GM19025 (cell line): ENCODE results near the gene TEAD3.

Experiments used
- ATAC-seq: cut with Tn5 transposase; IDR thresholded peaks from one replicate; pipeline ENCODE4 v1.9.1; 2021; ENCODE audit warnings: mild to moderate bottlenecking, low read depth, moderate library complexity; ENCODE audit not compliant: unreplicated experiment

Gene TEAD3

DNA sequence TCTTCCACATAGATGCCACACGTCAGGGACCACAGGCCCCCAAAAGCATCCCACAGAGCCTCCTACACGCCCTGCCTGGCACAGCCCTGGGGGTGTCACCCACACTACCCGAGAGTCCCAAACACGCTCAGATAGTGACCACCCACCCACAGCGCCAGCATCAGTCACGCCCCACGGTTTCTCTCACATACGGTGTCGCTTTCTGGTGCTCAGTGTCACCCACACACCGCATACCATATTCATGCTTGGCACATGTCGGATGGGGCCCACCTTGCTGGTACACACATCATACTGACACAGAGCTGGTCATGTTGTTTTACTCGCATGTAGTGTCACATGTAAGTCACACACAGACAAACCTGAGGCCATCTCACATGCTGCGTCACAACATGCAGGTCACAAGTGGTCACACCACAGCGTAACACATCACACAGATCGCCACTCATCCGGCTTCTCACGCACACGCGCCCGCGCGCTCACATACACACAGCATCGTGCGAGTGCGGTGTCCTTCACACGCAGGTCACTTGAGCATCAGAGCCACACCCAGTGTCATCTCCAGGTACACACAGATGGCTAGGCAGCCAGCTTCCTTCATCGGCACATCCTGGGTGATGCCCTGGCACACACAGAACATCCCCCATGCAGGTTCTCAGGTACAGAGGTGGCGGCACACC, 3.4 kb downstream of the TEAD3 start:
- ATAC-seq: no peak

DNA sequence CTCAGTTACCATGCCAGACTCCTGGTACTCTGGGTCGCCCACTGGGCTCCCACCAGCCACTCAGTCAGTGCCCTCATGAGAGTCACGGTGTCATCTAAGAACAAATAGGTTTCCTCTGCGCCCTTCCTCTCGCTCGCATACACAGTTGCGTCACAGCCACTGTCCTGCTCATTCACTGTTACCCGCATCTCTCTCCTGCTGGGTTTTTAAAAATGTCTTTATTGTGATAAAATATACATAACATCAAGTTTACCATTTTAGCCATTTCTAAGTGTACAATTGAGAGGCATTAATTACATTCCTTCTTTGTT, 4.0 kb downstream of the TEAD3 start:
- no peak for ATAC-seq

DNA sequence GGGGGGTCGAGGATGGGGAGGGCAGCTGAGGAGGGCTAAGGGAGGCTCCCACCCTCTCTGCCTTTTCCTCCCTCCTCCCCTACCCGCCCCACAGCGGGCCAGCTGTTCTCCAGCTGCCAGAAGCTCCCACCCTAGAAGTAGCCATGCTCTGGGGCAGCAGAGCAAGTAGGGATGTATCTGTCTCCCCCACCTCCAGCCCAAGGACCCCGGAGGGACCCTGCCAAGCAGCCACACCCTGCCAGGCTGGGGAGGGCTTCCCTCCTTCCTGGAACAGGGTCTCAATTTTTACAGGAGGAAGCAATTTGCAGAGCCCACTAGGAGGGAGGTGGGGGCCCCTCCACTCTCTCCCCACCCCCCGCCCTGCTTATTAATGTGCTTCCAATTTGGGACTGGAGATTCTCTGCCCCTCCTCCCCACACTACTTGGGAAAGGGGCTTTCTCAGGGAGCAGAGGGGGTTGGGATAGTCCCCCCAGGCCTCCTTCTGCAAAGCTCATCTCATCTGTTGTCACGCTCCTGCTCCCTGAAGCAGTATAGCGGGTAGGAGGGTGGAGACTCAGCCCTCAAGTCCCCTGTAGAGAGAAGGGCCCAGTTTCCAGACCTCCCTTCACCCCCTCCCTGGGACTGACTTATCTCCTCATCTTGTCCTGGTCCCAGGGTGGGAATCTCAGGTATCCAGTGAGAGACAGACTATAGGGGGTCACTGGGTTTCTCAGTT, 4.5 kb downstream of the TEAD3 start:
- no peak for ATAC-seq

DNA sequence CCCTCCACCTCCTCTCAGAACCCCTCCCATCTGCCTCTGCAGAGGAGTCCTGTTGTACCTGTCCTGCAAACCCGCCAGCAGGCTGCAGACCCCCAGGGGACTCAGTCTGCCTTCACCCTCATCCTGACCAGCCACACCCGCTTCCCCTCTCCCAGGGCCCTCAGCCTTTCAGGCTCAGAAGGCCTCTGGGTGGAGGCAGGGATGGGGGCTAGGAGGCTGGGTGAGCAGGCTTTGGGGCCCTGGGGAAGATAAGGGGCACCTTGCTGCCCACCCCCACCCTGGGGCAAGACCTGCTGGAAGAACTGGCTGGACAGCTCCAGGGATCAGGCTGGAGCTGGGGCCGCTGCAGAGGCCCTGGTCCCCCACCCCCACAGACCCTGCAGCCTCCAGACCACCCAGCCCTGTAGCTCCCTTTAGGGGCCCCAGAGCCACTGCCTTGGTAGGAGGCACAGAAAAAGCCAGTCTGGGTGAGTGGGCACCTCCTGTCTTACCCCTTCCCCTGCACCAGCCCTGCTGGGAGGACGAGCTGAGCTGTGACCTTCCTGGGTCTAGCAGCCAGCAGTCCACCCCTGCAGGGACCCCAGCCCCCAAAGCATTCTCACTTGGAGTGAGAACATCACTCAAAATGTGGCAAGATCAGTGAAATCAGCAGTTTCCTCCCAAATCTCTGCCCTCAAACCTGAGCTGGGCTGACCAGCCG, 5.2 kb downstream of the TEAD3 start:
- no peak for ATAC-seq

DNA sequence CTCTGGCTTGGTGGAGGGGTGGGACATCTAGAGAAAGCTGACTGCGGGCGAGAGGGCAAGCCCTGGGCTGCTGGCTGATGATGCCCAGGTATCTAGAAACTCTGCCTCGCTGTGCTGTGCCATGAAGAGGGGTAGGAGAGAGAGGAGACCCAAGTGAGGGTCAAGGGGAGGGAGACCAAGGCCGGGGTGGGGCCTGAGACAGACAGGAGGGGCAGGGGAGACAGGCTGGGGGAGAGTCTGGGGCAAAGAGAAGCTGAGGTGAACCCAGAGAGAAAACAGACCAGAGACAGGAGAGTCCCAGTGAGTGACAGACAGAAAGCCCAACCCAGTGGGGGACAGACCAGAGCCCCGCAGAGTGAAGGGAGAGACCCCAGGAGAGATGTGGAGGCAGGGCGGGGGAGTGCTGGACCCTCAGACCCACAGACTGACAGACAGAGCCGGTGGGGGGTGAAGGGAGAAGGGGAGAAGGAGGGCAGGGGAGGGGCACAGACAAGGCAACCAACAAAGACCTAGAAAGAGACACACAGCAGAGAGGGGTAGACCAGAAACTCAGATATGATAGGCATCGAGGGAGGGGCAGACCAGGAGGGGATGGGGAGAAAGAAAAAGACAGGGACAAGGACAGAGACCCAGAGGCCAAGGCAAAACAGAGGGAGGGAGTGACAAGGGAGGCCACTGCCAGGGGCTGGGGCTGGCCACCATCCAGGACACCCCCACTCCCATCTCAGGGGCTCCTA, 5.9 kb downstream of the TEAD3 start:
- no peak for ATAC-seq

DNA sequence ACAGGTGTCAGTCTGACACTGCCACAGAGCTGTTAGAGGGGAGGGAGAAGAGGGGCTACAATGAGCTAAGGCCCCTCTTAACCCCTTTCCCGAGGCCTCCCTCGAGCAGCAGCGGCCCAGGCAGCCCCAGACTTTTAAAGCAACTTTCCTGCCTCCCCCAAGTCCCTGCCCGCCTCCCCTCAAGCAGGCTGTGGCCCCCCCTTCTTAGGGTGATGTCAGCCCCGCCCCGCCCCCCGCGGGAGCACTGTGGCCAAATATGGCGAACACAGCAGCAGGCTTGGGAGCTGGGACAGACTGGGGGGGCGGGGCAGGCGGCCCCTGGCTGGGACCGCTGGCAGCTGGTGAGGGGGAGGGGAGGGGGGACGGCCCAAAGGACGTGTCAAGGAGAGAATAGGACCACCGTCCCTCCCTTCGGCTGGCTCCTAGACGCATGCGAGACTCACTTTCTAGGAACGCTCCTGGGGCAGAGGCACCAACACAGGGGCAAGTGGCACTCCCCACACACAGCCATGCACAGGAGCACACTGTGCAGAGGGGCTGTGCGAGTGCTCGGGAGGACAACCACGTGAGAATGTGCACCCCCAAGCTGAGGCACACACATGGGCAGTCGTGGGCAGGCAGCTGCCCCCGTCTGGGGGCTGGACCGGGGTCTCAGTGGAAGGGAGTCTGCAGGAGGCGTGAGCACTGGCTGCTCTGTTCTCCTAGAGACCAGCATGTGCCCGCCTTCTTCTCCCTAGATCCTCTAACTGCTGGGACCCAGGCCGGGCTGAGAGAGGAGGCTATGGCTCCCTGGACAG, 6.7 kb downstream of the TEAD3 start:
- ATAC-seq: no peak

DNA sequence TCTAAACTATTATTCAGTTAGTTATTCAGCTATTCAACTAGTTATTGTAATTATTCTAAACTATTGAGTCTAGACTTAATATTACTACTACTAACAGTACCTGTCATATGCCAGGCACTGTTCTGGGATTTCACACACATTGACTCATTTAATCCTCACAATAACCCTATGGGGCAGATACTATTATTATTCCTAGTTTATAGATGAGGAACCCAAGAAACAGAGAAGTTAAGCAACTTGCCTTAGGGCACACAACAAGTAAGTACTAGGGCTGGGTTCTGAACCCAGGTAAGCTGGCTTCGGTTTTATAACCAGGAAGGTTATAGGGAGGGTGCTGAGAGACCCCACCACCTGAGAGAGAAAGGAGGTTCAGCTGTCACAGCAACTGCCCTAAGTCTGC, 7.8 kb downstream of the TEAD3 start:
- ATAC-seq: no peak

DNA sequence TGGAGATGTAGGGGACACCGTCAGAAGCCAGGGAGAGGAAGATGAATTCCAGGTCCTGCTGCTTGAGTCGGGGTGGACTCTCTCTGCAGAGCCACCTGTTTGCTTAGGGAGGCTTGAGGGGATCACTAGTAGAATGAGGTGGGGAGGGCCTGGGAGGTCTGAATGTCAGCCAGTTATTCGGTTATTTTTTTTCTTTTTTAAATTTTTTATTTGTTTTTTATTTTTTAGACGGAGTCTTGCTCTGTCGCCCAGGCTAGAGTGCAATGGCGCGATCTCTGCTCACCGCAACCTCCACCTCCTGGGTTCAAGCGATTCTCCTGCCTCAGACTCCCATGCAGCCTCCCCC, 8.4 kb downstream of the TEAD3 start:
- ATAC-seq: no peak

DNA sequence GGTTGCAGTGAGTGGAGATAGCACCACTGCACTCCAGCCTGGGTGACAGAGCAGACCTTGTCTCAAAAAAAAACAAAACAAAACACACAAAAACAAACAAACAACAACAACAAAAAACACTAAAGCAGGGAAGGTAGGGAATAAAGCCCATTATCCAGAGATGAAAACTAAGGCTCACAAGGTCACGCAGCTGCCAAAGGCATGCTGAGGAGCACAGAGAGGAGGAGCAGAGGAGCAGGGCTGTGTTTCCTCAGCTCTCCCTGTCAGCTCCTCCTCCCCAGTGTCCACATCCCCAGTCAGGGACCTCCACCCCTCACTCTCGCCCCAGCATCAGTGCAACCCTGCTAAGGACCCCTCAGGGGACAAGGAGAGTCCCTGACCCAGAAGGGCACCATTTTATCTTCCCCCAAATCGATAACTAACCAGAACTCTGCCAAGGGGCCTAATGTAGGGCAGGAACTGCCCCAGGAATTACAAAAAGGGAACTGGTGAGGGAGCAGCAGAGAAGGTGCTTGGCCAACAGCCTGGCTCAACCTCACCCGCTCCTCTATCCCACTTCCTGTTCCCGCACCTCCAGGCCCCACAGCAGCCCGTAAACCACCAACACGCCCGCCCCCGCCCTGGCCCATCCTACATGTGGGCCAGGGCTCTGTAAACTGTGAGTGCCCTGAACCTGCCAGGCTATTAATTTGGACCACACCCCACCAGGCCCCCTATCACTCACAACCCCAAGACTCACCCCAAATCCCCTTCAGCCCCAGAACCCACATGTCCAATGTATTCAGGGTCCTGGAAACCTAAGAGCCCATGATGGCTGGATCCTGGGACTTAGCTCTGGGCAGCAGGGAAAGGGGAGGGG, 9.0 kb downstream of the TEAD3 start:
- ATAC-seq: no peak

DNA sequence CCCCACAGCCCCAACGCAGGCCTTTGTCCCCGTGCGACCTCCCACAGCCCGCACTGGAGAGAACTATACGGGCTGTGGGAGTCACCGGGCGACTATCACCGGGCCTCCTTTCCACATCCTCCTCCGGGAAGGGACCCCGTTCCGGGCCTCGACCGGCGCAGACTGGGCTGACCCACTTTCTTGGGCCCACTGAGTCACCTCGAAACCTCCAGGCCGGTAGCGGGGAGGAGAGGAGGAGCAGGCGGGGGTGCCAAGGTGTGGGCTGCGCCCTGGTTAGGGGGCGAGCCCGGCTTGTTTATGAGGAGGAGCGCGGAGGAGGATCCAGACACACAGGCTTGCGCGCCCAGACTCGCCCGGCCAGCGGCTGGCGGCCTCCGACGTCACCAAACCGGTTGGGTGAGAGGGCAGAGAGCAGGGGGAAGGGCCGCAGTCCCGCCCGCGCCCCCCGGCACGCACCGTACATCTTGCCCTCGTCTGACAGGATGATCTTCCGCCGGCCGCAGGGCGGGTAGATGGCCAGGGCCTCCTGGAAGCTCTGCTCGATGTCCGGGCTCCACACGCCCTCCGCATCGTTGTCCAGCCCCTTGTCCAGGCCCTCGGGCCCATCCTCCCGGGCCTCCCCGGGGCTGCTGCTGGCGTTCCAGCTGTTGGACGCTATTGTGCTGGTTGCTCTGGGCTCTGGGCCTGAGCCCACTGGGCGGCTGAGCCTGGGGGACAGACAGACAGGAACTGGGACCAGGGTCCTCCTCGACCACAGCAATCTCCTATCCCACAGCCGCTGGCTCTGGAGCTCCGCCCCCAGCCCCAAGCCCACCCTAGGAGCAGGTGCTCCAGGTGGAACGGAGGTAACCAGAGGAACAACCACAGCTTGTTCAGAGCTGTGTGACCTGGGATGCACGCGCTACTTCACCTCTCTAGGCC, 10.6 kb downstream of the TEAD3 start:
- no peak for ATAC-seq

DNA sequence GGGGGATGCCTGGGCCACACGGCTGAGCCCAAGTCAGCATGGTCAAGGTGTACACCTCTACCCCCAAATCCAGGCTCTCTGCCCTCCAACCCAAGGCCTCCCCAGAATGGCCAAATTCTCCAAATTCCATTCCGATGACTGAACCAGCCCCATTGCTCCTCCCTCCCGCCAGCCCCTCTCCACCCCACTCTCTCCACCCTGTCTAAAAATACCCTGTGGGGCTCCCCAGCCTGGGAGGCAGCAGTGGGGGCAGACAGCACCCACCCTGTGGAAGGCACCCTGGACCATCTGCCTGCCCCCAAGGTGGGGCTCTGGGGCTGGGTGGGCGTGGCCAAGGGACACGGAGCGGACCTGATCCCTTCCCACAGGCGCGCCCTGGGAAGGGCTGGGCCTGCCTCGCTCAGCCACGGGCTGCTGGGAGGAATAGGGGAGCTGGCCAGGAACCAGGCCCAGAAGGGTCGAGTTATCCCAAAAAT, 11.4 kb downstream of the TEAD3 start:
- no peak for ATAC-seq

DNA sequence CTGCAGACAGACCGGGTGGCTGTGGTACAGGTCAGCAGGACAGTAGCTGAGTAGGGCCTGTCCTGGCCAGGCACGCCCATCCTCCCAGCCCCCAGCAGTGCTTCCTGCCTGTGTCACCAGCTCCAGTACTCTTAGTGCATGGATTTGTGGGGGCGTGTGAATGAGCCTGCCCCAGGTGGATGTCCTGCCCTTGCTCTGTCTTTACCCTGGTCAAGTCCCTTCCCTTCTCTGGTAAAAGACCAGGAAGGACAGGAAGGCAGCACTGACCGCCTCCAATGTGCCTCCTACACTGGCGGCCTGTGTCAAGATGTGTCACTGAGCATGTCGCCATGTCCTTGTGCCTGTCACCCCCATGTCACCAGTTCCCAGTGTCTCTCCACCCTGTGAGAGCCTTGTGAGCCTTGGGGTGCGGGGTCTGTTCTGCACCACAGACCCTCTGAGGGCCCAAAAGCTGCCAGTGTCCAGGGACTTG, 11.9 kb downstream of the TEAD3 start:
- no peak for ATAC-seq

DNA sequence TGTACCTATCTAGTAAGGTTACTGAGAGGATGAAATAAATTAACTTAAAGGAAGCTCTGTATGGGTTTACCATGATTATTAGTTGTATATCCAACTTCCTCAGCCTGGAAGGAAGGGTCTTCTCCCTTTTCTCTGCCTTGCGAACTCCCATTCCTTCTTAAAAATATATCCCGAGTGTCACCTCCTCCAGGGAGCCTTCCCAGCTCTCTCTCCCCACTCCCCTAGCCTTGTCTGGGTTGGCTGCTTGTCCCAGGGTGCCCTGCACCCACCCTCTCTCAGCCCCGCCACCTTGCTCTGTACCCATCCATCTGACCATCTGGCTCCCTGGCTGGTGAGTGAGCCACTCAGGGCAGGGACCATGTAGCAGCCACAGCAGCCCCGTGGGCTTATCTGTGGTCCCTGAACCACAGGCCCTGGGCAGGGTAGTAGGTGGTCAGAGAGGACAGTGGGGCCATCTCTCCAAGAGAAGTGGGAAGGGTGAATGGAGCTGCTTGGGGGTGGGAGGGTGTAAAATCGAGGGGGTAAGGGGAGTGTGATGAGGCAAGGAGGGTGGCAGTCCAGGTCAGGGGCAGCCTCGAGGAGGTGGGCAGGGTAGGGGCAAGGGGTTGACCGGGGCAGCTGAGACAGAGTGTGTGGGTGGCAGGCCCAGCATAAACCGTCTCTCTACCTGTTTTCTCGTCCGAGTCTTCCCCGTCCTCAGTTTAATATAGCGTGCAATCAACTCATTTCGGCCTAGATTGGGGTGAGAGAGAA, 12.8 kb downstream of the TEAD3 start:
- no peak for ATAC-seq

DNA sequence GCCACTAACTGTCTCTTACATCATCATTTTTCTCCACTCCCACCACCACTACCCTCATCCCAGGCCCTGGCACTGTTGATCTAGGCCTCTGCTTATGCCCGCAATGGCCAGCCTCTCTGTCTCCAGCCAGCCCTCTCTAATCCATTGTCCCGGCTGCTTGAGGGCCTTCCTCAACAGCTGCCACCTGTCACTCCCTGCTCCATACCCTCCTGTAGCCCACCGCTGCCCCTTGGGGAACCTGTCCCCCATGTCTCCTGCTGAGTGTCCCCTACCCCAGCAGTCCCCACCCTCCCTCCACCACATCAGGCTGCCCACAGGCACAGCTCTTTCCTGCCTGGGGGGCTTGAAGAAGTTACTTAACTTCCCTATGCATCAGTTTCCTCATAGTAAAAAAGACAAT, 13.4 kb downstream of the TEAD3 start:
- no peak for ATAC-seq

DNA sequence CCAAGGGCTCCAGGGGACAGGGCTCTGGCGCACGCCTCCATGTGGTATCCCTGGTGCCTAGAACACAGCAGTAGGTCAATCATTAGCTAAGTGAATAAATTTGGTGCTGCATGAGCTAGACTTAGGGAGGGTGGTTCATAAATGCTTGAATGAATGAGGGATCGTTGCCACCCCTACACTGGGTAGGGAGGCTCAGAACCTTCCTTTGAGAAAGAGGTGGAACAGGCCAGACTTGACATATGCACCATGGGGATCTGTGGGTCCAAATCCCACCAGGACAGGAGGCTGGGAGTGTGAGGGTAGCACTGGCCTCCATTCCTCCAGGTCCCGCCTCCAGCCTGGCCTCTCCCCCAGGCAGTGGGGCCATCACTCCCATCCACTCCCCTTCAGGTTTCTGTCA, 13.8 kb downstream of the TEAD3 start:
- no peak for ATAC-seq

DNA sequence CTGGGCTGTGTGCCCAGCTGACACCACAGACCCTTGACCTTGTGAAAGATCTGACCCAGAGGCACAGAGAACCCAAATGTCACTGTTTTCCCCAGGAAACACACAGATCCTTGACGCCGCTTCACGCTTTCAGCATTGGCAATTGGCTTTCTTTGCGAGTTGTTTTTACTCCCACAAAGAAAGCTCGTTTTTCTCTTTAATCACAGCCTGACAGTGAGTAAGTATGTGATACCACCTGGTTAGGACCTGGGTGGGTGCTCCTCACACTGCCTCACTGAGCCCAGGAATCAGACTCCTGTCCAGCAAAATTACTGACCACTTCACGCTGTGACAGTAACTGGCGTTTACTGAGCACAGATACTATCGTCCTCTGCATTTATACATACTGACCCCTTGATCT, 15.7 kb downstream of the TEAD3 start:
- ATAC-seq: no peak

DNA sequence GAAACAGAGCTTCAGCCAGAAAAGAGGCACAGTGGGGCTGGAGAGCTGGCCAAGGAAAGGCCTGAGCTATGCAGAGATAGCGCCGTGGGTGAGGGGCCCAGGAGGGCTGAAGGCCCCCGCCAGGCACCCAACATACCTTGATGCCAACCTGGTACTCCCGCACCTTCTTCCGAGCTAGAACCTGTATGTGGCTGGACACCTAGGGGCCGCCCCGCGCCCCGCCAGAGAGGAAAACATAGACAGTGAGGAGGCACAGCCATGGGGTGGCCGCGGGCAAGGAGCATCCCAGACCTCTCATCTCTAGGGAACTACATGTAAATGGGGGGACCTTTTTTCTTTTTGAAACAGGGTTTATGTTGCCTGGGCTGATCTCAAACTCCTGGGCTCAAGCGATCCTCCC, 16.7 kb downstream of the TEAD3 start:
- no peak for ATAC-seq

DNA sequence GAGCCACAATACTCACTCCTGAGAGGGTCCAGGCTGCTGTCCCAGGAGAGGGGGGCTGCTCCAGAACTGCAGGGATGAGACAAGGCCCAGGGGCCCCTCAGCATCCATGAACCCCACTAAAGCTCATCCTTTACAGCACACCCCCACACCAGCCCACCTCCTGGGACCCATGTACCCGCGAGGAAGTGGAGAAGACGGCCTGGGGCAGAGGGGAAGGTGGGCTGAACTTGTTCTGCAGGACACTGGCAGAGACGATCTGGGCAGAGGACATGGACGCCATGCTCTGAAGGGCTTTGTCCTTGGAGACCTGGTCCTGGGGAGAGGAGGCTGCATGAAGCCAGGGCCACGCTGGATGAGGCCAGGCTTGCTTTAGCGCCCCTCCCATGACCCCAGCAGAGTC, 18.6 kb downstream of the TEAD3 start:
- ATAC-seq: no peak
